GM23248 (cell line): ENCODE results near the gene SLC25A22.

Experiments used
- EZH2 ChIP-seq: fragments of 200-600 bp; sonication (generic); IDR thresholded peaks from 2 replicates; pipeline ENCODE4 v1.6.1; 2018; ENCODE audit warnings: antibody characterized with exemption, mild to moderate bottlenecking; ENCODE audit not compliant: insufficient read depth, poor library complexity, severe bottlenecking
- EZH2phosphoT487 ChIP-seq: fragments of 200-600 bp; sonication (generic); IDR thresholded peaks from 2 replicates; pipeline ENCODE4 v1.6.1; 2018; ENCODE audit warnings: antibody characterized with exemption, moderate library complexity, mild to moderate bottlenecking, low read depth; ENCODE audit not compliant: insufficient read depth

GRCh38 chr11:833114-833791 lies 35.2 kb upstream of the SLC25A22 start:
- TF ChIP-seq EZH2: no peak
- no peak for TF ChIP-seq EZH2phosphoT487
